HUES64 (cell line): ENCODE measurements around the gene RERG.
"Not testable (repeated sequence)": the region's sequence is repeated elsewhere in the genome, so short reads cannot be mapped to it uniquely, and the experiment has no call there.

Experiments used
- H3K27ac ChIP-seq: 2 replicates; pipeline ENCODE4 v1.7.0; 2013; ENCODE audit warnings: low read depth, low read length, inconsistent platforms
- H3K27me3 ChIP-seq: 2 replicates; pipeline ENCODE4 v1.6.1; 2013; ENCODE audit warnings: mild to moderate bottlenecking, low read length; ENCODE audit not compliant: insufficient read depth
- H3K36me3 ChIP-seq: 2 replicates; pipeline ENCODE4 v1.6.1; 2013; ENCODE audit warnings: mild to moderate bottlenecking, low read length; ENCODE audit not compliant: insufficient read depth
- H3K4me1 ChIP-seq: 2 replicates; pipeline ENCODE4 v1.6.1; 2013; ENCODE audit warnings: mild to moderate bottlenecking, low read length, moderate library complexity; ENCODE audit not compliant: insufficient read depth
- H3K4me3 ChIP-seq: 2 replicates; pipeline ENCODE4 v1.5.1; 2013; ENCODE audit warnings: mild to moderate bottlenecking, low read length, moderate library complexity
- H3K9ac ChIP-seq: 2 replicates; pipeline ENCODE4 v1.6.1; 2013; ENCODE audit warnings: mild to moderate bottlenecking, low read depth, low read length
- H3K9me3 ChIP-seq: 2 replicates; pipeline ENCODE4 v1.6.1; 2013; ENCODE audit warnings: low read depth, low read length; ENCODE audit not compliant: insufficient read depth
- WGBS: fragments of 150-250, 120-280 bp; methylation state at CpG from one replicate; pipeline ENCODE4 v1.1.7; 2013; ENCODE audit warnings: missing lambda C conversion rate; 5-methylcytosine and 5-hydroxymethylcytosine counted together

RERG gene

DNA sequence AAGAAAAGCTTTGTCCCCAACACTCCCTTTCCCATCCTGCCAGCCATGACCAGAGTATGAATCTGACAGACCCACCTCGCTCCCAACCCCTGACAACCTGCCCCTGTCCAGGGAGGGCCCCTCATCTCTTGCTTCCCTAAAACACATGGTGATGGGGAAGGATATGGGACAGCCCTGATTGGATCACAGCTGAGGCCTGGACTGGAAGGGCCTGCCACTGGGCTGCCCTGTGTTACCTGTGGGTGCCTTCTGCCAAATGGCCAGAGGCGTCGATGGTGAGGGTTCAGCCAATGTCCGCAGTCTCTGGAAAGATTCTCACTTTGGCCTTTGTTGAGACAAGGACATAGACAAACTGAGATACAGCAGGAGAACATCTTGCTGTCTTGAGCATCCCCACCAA is 13.3 kb upstream of the RERG start:
- Histone ChIP-seq H3K36me3 (no peaks in the 10 kb centered on the region), H3K9me3 (no peaks in the 10 kb centered on the region), H3K27ac (no peak overlapping the region), H3K9ac (no peak overlapping the region), H3K4me1 (no peaks in the 10 kb centered on the region), H3K4me3 (no peak overlapping the region), H3K27me3 (no peaks in the 10 kb centered on the region)
- 97% methylated on average over 4 of the region's 4 CpGs for WGBS

DNA sequence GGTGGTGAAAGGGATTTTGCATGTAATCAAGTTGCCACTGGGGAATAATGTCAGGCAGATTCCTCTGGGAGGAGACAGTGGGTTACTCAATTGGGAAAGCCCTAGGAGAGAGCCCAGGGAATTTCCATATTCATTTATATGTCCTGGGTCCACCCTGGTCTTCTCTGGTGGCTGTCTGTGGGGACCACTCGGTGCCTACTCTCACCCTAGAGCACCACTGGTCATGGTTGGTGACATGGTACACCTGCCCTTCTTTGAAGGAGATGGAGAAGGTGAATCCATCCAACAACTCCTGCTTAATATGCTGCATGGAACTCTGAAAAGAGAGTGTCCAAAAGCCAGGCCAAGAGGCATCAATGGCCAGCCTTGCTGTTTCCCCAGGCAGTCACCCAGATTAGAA is 12.8 kb upstream of the RERG start:
- Histone ChIP-seq H3K9ac (no peak overlapping the region), H3K9me3 (no peaks in the 10 kb centered on the region), H3K4me3 (no peak overlapping the region), H3K27me3 (no peaks in the 10 kb centered on the region), H3K36me3 (no peaks in the 10 kb centered on the region), H3K27ac (no peak overlapping the region), H3K4me1 (no peaks in the 10 kb centered on the region)
- WGBS, result 100% methylated on average over 1 of the region's 1 CpG

GRCh38 chr12:15232959-15233358 is 11.7 kb upstream of the RERG start:
- Histone ChIP-seq H3K9me3 (no peaks in the 10 kb centered on the region), H3K4me3 (no peak overlapping the region), H3K36me3 (no peaks in the 10 kb centered on the region), H3K27ac (no peak overlapping the region), H3K4me1 (no peaks in the 10 kb centered on the region), H3K27me3 (no peaks in the 10 kb centered on the region), H3K9ac (no peak overlapping the region)
- WGBS, result 100% methylated on average over 1 of the region's 1 CpG

DNA sequence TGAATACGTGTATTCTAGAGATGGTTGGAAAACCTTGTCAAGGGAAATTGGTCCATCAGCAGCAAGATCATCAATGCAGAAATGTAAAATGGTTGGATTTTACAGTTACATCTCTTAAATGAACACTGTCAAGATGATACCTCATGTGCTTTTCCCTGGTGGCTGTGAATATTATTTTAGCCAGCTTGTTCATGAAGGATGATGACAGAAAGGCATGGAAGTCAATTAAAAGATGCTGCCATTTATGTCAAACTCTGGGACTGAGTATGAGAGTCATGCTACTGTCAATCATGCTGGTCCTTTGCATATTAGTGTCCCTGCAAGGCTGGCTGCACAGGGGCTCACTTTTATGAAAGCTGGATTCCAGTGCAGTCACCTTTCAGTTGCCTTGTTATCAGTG is 10.3 kb upstream of the RERG start:
- no peaks in the 10 kb centered on the region for H3K9me3 ChIP-seq
- H3K4me1 ChIP-seq, result no peaks in the 10 kb centered on the region
- H3K9ac ChIP-seq, result no peak overlapping the region
- no peak overlapping the region for H3K4me3 ChIP-seq
- no peaks in the 10 kb centered on the region for H3K36me3 ChIP-seq
- no peak overlapping the region for H3K27ac ChIP-seq
- no peaks in the 10 kb centered on the region for H3K27me3 ChIP-seq
- WGBS, result 95% methylated on average over 1 of the region's 1 CpG

- no peak overlapping the region for H3K27ac ChIP-seq
- H3K27me3 ChIP-seq, result no peaks in the 10 kb centered on the region
- H3K4me3 ChIP-seq, result no peak overlapping the region
- no peaks in the 10 kb centered on the region for H3K36me3 ChIP-seq
- H3K4me1 ChIP-seq, result no peaks in the 10 kb centered on the region
- H3K9ac ChIP-seq, result no peak overlapping the region
- H3K9me3 ChIP-seq, result no peaks in the 10 kb centered on the region
Observed at GRCh38 chr12:15230751-15231150, 9.5 kb upstream of the RERG start.

DNA sequence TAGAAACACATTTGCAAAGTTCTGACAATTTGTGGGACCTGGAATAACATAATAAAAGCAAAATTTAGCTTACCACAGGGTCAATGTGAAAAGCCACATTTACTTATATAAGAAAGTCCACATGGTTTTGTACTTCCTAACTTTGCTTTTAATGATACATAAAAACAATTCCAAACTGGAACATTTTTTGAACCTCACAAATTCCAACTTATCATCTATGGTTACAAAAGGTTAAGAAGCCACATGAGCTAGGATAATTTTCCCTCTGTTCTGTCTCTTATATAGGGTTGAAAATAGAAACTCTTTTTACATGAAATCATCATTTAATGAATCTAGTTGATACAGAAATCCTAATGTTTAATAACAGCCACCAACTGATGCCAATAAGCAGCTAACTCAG is 8.9 kb upstream of the RERG start:
- no peaks in the 10 kb centered on the region for H3K36me3 ChIP-seq
- H3K9ac ChIP-seq, result no peak overlapping the region
- H3K27me3 ChIP-seq, result no peaks in the 10 kb centered on the region
- no peaks in the 10 kb centered on the region for H3K4me1 ChIP-seq
- H3K9me3 ChIP-seq, result no peaks in the 10 kb centered on the region
- H3K4me3 ChIP-seq, result no peak overlapping the region
- no peak overlapping the region for H3K27ac ChIP-seq

DNA sequence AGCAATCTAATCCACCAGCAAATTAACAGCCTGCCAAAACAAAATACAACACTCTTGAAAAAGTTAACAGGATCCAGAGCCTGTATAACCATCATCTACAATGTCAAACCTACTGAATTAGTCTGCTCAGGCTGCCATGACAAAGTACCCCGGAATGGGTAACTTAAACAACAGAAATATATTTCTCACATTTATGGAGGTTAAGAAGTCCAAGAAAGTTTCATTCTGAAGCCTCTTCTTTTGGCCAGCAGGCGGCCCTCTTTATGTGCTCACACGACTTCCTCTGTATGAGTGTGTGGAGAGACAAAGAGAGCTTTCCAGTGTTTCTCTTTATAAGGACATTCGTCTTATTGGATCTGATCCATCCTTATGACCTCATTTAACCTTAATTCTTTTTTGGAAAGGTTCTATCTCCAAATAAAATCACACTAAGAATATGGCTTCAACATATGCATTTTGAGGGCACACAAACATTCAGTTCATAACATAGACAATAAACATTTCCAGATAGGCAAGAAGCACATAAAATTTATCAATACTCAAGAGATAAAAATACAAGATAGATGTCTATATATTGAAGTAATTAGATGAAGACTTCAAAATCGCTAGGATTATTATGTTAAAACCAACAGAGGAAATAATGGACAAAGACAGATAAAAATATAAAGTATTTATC is 5.9 kb upstream of the RERG start:
- no peak overlapping the region for H3K9ac ChIP-seq
- H3K4me3 ChIP-seq, result no peak overlapping the region
- H3K27me3 ChIP-seq, result peaks cover 8% of the 10 kb centered on the region
- no peaks in the 10 kb centered on the region for H3K4me1 ChIP-seq
- H3K36me3 ChIP-seq, result no peaks in the 10 kb centered on the region
- no peak overlapping the region for H3K27ac ChIP-seq
- WGBS, result 15% methylated on average over 4 of the region's 5 CpGs
- no peaks in the 10 kb centered on the region for H3K9me3 ChIP-seq

DNA sequence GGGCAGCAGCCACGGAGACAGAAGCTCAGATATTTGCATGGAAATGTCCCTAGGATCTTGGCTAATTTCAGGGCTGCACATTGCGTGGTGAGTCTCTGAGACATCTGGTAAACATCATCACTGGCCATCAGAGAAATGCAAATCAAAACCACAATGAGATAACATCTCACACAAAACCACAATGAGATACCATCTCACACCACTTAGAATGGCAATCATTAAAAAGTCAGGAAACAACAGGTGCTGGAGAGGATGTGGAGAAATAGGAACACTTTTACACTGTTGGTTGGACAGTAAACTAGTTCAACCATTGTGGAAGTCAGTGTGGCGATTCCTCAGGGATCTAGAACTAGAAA is 4.6 kb upstream of the RERG start:
- not testable (repeated sequence) for H3K9ac ChIP-seq, H3K36me3 ChIP-seq
- WGBS, result 83% methylated on average over 2 of the region's 3 CpGs

GRCh38 chr12:15225136-15225862 is 4.1 kb upstream of the RERG start:
- Histone ChIP-seq H3K4me1 (peaks cover 9% of the 10 kb centered on the region), H3K27me3 (peaks cover 25% of the 10 kb centered on the region), H3K9me3 (no peaks in the 10 kb centered on the region), H3K36me3 (no peaks in the 10 kb centered on the region), H3K27ac (no peak overlapping the region), H3K9ac (no peak overlapping the region), H3K4me3 (no peak overlapping the region)
- 94% methylated on average over 1 of the region's 2 CpGs for WGBS

More for the DNA sequence above, 4.6 kb upstream of the RERG start:
- H3K9me3 ChIP-seq, H3K4me1 ChIP-seq, H3K4me3 ChIP-seq, H3K27ac ChIP-seq: not testable (repeated sequence)
- peaks cover 19% of the 10 kb centered on the region for H3K27me3 ChIP-seq

- Histone ChIP-seq H3K27me3 (peaks cover 29% of the 10 kb centered on the region), H3K36me3 (no peaks in the 10 kb centered on the region), H3K9me3 (no peaks in the 10 kb centered on the region), H3K4me3 (no peak overlapping the region), H3K27ac (no peak overlapping the region), H3K9ac (no peak overlapping the region), H3K4me1 (peaks cover 10% of the 10 kb centered on the region)
- 81% methylated on average over 3 of the region's 3 CpGs for WGBS
Observed at GRCh38 chr12:15222219-15222618, 1.0 kb upstream of the RERG start.

GRCh38 chr12:15220451-15220850 is 766 bp downstream of the RERG start:
- 81% methylated on average over 3 of the region's 4 CpGs for WGBS
- Histone ChIP-seq H3K4me3 (peak overlapping the region; percentile 61), H3K27ac (no peak overlapping the region), H3K36me3 (no peaks in the 10 kb centered on the region), H3K4me1 (peaks cover 10% of the 10 kb centered on the region), H3K9me3 (no peaks in the 10 kb centered on the region), H3K27me3 (peaks cover 29% of the 10 kb centered on the region), H3K9ac (no peak overlapping the region; the same call in 1 of the 2 replicates)

- no peak overlapping the region for H3K27ac ChIP-seq
- no peak overlapping the region for H3K9ac ChIP-seq
- no peaks in the 10 kb centered on the region for H3K9me3 ChIP-seq
- WGBS, result 92% methylated on average over 6 of the region's 6 CpGs
- no peaks in the 10 kb centered on the region for H3K36me3 ChIP-seq
- H3K4me3 ChIP-seq, result no peak overlapping the region
- peaks cover 10% of the 10 kb centered on the region for H3K4me1 ChIP-seq
- peaks cover 29% of the 10 kb centered on the region for H3K27me3 ChIP-seq
Observed at GRCh38 chr12:15218794-15219193, 2.4 kb downstream of the RERG start.
